HepG2 (cell line): ENCODE results near the gene CCDC57. TPM values are rescaled to one million over a fixed set of nuclear protein-coding genes. Genes with fewer than 3 reads are reported as not detected.

Experiments
- AGO2 ChIP-seq: fragments of 200-400 bp; formaldehyde crosslinking; optimal IDR thresholded peaks from 2 replicates; pipeline ENCODE3; 2017; ENCODE audit warnings: mild to moderate bottlenecking, low read depth, low read length, moderate library complexity
- CEBPZ ChIP-seq: IDR thresholded peaks from 2 replicates; pipeline ENCODE4 v1.6.1; 2012; ENCODE audit warnings: low read length, improper control_type of control experiment
- DPF2 ChIP-seq: sonication (generic); formaldehyde crosslinking; IDR thresholded peaks from 2 replicates; pipeline ENCODE4 v1.4.0; 2020; ENCODE audit warnings: mild to moderate bottlenecking, low read depth, missing genetic modification reagents, borderline replicate concordance
- ELF4 ChIP-seq: sonication (generic); formaldehyde crosslinking; IDR thresholded peaks from 2 replicates; pipeline ENCODE4 v1.5.0; 2020; ENCODE audit warnings: missing genetic modification reagents, mild to moderate bottlenecking, moderate library complexity, borderline replicate concordance
- FOXP1 ChIP-seq, 2 experiments: fragments of 450-650 bp in 1 of 2; IDR thresholded peaks; 2 replicates each; pipeline ENCODE4 v1.6.1; 2017 to 2018; ENCODE audit warnings: antibody characterized with exemption in 1 of 2
- HIVEP1 ChIP-seq: sonication (generic); formaldehyde crosslinking; IDR thresholded peaks from 2 replicates; pipeline ENCODE4 v1.4.0; 2020; ENCODE audit warnings: mild to moderate bottlenecking, missing genetic modification reagents
- LCORL ChIP-seq, 2 experiments: fragments of 450-650 bp in 1 of 2; sonication (generic) in 1 of 2; formaldehyde crosslinking in 1 of 2; IDR thresholded peaks; 2 replicates each; pipeline versions ENCODE4 v1.5.0 to v1.6.1; 2017 to 2020; ENCODE audit warnings: antibody characterized with exemption in 1 of 2, missing genetic modification reagents in 1 of 2
- MYC ChIP-seq: sonication (generic); formaldehyde crosslinking; IDR thresholded peaks from 2 replicates; pipeline ENCODE4 v1.9.0; 2021; ENCODE audit warnings: missing genetic modification reagents, borderline replicate concordance
- PCBP1 ChIP-seq: fragments of 200-400 bp; formaldehyde crosslinking; IDR thresholded peaks from 2 replicates; pipeline ENCODE4 v1.6.1; 2017; ENCODE audit warnings: mild to moderate bottlenecking, low read depth, low read length, borderline replicate concordance
- SCMH1 ChIP-seq: sonication (generic); formaldehyde crosslinking; IDR thresholded peaks from 2 replicates; pipeline ENCODE4 v1.9.0; 2021; ENCODE audit warnings: missing genetic modification reagents, mild to moderate bottlenecking, borderline replicate concordance
- ZNF615 ChIP-seq: sonication (generic); formaldehyde crosslinking; IDR thresholded peaks from 2 replicates; pipeline ENCODE4 v1.5.0; 2020; ENCODE audit warnings: mild to moderate bottlenecking, missing genetic modification reagents, borderline replicate concordance
- ZNF776 ChIP-seq: sonication (generic); formaldehyde crosslinking; IDR thresholded peaks from 2 replicates; pipeline ENCODE4 v1.4.0; 2020; ENCODE audit warnings: mild to moderate bottlenecking, missing genetic modification reagents
- ZNF879 ChIP-seq: sonication (generic); formaldehyde crosslinking; IDR thresholded peaks from 2 replicates; pipeline ENCODE4 v1.8.1; 2023; ENCODE audit warnings: missing genetic modification reagents
- polyA plus RNA-seq, 8 experiments: library from polyadenylated mRNA; depleted of rRNA in 3 of 8; stranded (reverse) in 7 of 8; unstranded in 1 of 8; fragments of >200 nt; fragmentation: Illumina TruSeq in 4 of 8; extraction: Trizol in 4 of 8; gene quantifications; 2 replicates each; pipeline versions ENCODE4 v1.2.1 to v1.2.3, GENCODE V29; 2011 to 2016; ENCODE audit warnings: low read depth in 4 of 8, missing spikeins in 1 of 8, mixed read lengths in 1 of 8; ENCODE audit not compliant: insufficient read depth in 1 of 8
- total RNA-seq, 5 experiments: library from RNA; depleted of rRNA; stranded (reverse); fragments of >200 nt; fragmentation: Illumina TruSeq; extraction: Trizol; gene quantifications; 2 replicates each; pipeline ENCODE4 v1.2.3, GENCODE V29; 2016; ENCODE audit warnings: low read depth in 1 of 5
- TF ChIP-seq, protein P1 (sequence below): sonication (generic); formaldehyde crosslinking; IDR thresholded peaks from 2 replicates; pipeline ENCODE4 v1.4.0; 2020; ENCODE audit warnings: mild to moderate bottlenecking, missing genetic modification reagents
- TF ChIP-seq, protein P2 (sequence below): sonication (generic); formaldehyde crosslinking; IDR thresholded peaks from 2 replicates; pipeline ENCODE4 v1.4.0; 2020; ENCODE audit warnings: missing genetic modification reagents, mild to moderate bottlenecking, borderline replicate concordance
- TF ChIP-seq, protein P3 (sequence below): sonication (generic); formaldehyde crosslinking; IDR thresholded peaks from 2 replicates; pipeline ENCODE4 v1.4.0; 2020; ENCODE audit warnings: missing genetic modification reagents, borderline replicate concordance
- TF ChIP-seq, protein P4 (sequence below): sonication (generic); IDR thresholded peaks from 2 replicates; pipeline ENCODE4 v1.6.1; 2016; ENCODE audit warnings: low read depth, borderline replicate concordance

Gene CCDC57
- total and polyA plus RNA-seq, 2 of the 13 experiments (the other 11 are each of a cell fraction or from before 2014, with no cell fraction given) = 59.3 to 59.9 TPM

DNA sequence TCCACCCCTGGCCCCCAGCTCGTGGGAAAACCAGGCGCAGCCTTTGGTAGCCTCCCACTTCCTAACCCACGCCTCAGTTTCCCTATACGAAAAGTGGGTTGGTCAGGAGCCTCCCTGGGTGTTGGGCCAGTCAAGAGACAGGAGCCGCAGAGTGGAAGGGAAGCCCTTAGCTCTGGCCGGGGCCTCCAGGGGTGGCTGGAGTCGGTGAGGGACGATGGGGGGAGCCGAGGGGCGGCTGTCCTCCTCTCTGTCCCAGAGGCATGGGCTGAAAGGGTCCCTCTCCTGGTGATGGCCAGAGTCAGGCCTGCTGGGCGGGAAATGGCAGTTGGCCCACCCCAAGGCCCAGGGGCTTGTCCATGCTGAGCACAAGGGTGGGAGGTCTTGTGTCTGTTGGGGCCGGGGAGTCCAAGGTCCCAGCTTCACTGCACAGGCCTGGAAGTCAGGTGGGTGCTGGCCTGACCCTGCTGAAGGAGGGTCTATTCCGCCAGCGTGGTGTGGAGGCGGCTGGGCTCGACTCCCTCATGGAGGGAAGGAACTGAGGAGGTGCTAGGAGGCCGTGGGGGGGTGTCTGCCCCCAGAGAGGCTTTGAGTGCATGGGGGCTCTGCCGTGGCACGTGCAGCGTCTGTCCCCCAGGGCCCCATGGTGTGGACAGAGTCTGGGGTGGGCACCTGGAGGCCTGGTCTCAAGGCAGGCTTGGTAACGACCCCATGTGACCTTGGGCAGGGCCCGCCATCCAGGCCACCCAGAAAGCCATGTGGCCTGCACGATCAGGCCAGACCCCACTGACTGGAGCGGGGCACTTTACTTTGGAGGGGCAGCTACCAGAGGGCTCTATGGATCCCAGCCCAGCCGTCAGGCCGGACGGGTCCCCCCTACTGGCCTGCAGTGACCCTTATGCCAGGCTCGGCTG lies 17.3 kb upstream of the CCDC57 start (continued):
- no peak for TF ChIP-seq CEBPZ
- no peak; the same call in 1 of the 2 replicates for TF ChIP-seq ELF4 (CRISPR knock-in tag)
- TF ChIP-seq FOXP1 (IDR thresholded peaks at IDR 0.05) = no peak
- TF ChIP-seq FOXP1 (CRISPR knock-in tag; IDR thresholded peaks at IDR 0.05) = no peak
- TF ChIP-seq LCORL (IDR thresholded peaks at IDR 0.05) = no peak
- TF ChIP-seq LCORL (CRISPR knock-in tag; IDR thresholded peaks at IDR 0.05) = no peak
- TF ChIP-seq, protein P1, sequence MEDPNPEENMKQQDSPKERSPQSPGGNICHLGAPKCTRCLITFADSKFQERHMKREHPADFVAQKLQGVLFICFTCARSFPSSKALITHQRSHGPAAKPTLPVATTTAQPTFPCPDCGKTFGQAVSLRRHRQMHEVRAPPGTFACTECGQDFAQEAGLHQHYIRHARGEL (CRISPR knock-in tag) = no peak
- TF ChIP-seq, protein P2, sequence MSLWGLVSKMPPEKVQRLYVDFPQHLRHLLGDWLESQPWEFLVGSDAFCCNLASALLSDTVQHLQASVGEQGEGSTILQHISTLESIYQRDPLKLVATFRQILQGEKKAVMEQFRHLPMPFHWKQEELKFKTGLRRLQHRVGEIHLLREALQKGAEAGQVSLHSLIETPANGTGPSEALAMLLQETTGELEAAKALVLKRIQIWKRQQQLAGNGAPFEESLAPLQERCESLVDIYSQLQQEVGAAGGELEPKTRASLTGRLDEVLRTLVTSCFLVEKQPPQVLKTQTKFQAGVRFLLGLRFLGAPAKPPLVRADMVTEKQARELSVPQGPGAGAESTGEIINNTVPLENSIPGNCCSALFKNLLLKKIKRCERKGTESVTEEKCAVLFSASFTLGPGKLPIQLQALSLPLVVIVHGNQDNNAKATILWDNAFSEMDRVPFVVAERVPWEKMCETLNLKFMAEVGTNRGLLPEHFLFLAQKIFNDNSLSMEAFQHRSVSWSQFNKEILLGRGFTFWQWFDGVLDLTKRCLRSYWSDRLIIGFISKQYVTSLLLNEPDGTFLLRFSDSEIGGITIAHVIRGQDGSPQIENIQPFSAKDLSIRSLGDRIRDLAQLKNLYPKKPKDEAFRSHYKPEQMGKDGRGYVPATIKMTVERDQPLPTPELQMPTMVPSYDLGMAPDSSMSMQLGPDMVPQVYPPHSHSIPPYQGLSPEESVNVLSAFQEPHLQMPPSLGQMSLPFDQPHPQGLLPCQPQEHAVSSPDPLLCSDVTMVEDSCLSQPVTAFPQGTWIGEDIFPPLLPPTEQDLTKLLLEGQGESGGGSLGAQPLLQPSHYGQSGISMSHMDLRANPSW (CRISPR knock-in tag) = no peak
- TF ChIP-seq ZNF615 (CRISPR knock-in tag) = no peak
- 0 out of 2 replicates have a peak, but pooled peaks have one; percentile 75 for TF ChIP-seq MYC (CRISPR knock-in tag)
- TF ChIP-seq, protein P3, sequence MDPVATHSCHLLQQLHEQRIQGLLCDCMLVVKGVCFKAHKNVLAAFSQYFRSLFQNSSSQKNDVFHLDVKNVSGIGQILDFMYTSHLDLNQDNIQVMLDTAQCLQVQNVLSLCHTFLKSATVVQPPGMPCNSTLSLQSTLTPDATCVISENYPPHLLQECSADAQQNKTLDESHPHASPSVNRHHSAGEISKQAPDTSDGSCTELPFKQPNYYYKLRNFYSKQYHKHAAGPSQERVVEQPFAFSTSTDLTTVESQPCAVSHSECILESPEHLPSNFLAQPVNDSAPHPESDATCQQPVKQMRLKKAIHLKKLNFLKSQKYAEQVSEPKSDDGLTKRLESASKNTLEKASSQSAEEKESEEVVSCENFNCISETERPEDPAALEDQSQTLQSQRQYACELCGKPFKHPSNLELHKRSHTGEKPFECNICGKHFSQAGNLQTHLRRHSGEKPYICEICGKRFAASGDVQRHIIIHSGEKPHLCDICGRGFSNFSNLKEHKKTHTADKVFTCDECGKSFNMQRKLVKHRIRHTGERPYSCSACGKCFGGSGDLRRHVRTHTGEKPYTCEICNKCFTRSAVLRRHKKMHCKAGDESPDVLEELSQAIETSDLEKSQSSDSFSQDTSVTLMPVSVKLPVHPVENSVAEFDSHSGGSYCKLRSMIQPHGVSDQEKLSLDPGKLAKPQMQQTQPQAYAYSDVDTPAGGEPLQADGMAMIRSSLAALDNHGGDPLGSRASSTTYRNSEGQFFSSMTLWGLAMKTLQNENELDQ (CRISPR knock-in tag) = no peak
- no peak for TF ChIP-seq SCMH1 (CRISPR knock-in tag)
- TF ChIP-seq HIVEP1 (CRISPR knock-in tag) = 0 out of 2 replicates have a peak, but pooled peaks have one; percentile 10
- no peak for TF ChIP-seq ZNF776 (CRISPR knock-in tag)
- peak; percentile 95 for TF ChIP-seq AGO2
- TF ChIP-seq ZNF879 (CRISPR knock-in tag) = peak; percentile 73; the same call in 1 of the 2 replicates
- TF ChIP-seq DPF2 (CRISPR knock-in tag) = 0 out of 2 replicates have a peak, but pooled peaks have one; percentile 27
- TF ChIP-seq, protein P4, sequence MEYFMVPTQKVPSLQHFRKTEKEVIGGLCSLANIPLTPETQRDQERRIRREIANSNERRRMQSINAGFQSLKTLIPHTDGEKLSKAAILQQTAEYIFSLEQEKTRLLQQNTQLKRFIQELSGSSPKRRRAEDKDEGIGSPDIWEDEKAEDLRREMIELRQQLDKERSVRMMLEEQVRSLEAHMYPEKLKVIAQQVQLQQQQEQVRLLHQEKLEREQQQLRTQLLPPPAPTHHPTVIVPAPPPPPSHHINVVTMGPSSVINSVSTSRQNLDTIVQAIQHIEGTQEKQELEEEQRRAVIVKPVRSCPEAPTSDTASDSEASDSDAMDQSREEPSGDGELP = no peak; the same call in 1 of the 2 replicates
- TF ChIP-seq PCBP1 = no peak
